Measurements from ENCODE around the gene RETREG1. TPM values are rescaled to one million over a fixed set of nuclear protein-coding genes. Genes with fewer than 3 reads are reported as not detected.

Gene RETREG1
- total and polyA plus RNA-seq, 2 of the 13 experiments (the other 11 are each of a cell fraction or from before 2014, with no cell fraction given): 0.07 TPM; not detected in 1

- TF ChIP-seq CREB3 (CRISPR knock-in tag; IDR thresholded peaks at IDR 0.05): no peak
- no peak for TF ChIP-seq AHR (CRISPR knock-in tag; IDR thresholded peaks at IDR 0.05)
- no peak for TF ChIP-seq TBP (CRISPR knock-in tag; IDR thresholded peaks at IDR 0.05)
- TF ChIP-seq ATM (IDR thresholded peaks at IDR 0.05; ENCODE audit: borderline replicate concordance): no peak
- TF ChIP-seq SSRP1 (CRISPR knock-in tag; IDR thresholded peaks at IDR 0.05): no peak
- no peak for TF ChIP-seq TARDBP (CRISPR knock-in tag; IDR thresholded peaks at IDR 0.05)
Observed at GRCh38 chr5:16577677-16578076, 39.1 kb downstream of the RETREG1 start (continued).

GRCh38 chr5:16574789-16575721 is 41.7 kb downstream of the RETREG1 start:
- H3K4me1 ChIP-seq (ENCODE audit: insufficient read depth, low read length): peaks cover 20% of the 10 kb centered on the region; the same call in 1 of the 2 replicates
- no peaks in the 10 kb centered on the region for H3K79me2 ChIP-seq (ENCODE audit: insufficient read depth, low read length)
- WGBS (ENCODE audit: low lambda C conversion rate): 46% methylated on average over 12 of the region's 12 CpGs
- no peak for FAIRE-seq
- TF ChIP-seq HIVEP1 (CRISPR knock-in tag; IDR thresholded peaks at IDR 0.05) (no peak), KLF11 (CRISPR knock-in tag; IDR thresholded peaks at IDR 0.05) (no peak), ISX (CRISPR knock-in tag; conservative IDR thresholded peaks at IDR 0.05) (no peak), DR1 (CRISPR knock-in tag; IDR thresholded peaks at IDR 0.05) (no peak), ELF4 (CRISPR knock-in tag; IDR thresholded peaks at IDR 0.05; ENCODE audit: borderline replicate concordance) (no peak), CBX5 (CRISPR knock-in tag; IDR thresholded peaks at IDR 0.05; ENCODE audit: borderline replicate concordance) (no peak), SMAD1 (CRISPR knock-in tag; IDR thresholded peaks at IDR 0.05; ENCODE audit: borderline replicate concordance, low read depth) (no peak), UBTF (CRISPR knock-in tag; IDR thresholded peaks at IDR 0.05) (no peak), ZNF619 (CRISPR knock-in tag; IDR thresholded peaks at IDR 0.05) (no peak), NFKB2 (CRISPR knock-in tag; IDR thresholded peaks at IDR 0.05; ENCODE audit: borderline replicate concordance) (no peak), HDAC6 (IDR thresholded peaks at IDR 0.05; ENCODE audit: low read depth, low read length) (no peak), GZF1 (CRISPR knock-in tag; IDR thresholded peaks at IDR 0.05) (no peak)
- TF ChIP-seq, protein P1, sequence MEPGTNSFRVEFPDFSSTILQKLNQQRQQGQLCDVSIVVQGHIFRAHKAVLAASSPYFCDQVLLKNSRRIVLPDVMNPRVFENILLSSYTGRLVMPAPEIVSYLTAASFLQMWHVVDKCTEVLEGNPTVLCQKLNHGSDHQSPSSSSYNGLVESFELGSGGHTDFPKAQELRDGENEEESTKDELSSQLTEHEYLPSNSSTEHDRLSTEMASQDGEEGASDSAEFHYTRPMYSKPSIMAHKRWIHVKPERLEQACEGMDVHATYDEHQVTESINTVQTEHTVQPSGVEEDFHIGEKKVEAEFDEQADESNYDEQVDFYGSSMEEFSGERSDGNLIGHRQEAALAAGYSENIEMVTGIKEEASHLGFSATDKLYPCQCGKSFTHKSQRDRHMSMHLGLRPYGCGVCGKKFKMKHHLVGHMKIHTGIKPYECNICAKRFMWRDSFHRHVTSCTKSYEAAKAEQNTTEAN (CRISPR knock-in tag; conservative IDR thresholded peaks at IDR 0.05): no peak
- H3K9ac ChIP-seq (ENCODE audit: insufficient read depth, low read depth, low read length): no peak overlapping the region
- no peak overlapping the region for H3K27ac ChIP-seq (ENCODE audit: extremely low read length, insufficient read depth, low read length)
- no peak for ATAC-seq
- no peaks in the 10 kb centered on the region for H4K20me1 ChIP-seq (ENCODE audit: insufficient read depth, low read length)
- no peak for DNase-seq (ENCODE audit: low spot score)
- CTCF ChIA-PET (ENCODE audit: low intra/inter-chr PET ratio, low total read pairs): no interaction called here
- intact Hi-C loops (cut with micrococcal nuclease; ENCODE audit: unreplicated experiment) (no loop called here), in situ Hi-C loops (cut with HindIII; ENCODE audit: extremely low pct_ligation_motif_present, low pct_unique_long_range_greater_than_20kb) (no loop called here)
- POLR2A ChIA-PET: no interaction called here
- no TSS peak for BruUV-seq (replicated peaks)
- no peaks in the 10 kb centered on the region for H3K9me3 ChIP-seq (ENCODE audit: low read length)
- H2AFZ ChIP-seq (ENCODE audit: low read length): no peak overlapping the region
- no peak overlapping the region for H3K4me2 ChIP-seq (ENCODE audit: low read depth, low read length)
- H3K4me3 ChIP-seq (replicated peaks in 1 of 3; ENCODE audit: insufficient read depth in 1 of 3, low read depth in 2 of 3, low read length in 3 of 3): no peak overlapping the region
- peaks cover 0 to 4% of the 10 kb centered on the region in 2 experiments; a peak in 1 of 5 replicates for H3K27me3 ChIP-seq (ENCODE audit: control insufficient read depth in 1 of 2, insufficient read depth in 2 of 2, low read length in 2 of 2)
- no peaks in the 10 kb centered on the region for H3K36me3 ChIP-seq (replicated peaks in 1 of 2; ENCODE audit: control insufficient read depth in 1 of 2, insufficient read depth in 2 of 2, low read length in 2 of 2)

Measured in HepG2 (cell line).